ENCODE measurements around the gene LOXL1.

DNA sequence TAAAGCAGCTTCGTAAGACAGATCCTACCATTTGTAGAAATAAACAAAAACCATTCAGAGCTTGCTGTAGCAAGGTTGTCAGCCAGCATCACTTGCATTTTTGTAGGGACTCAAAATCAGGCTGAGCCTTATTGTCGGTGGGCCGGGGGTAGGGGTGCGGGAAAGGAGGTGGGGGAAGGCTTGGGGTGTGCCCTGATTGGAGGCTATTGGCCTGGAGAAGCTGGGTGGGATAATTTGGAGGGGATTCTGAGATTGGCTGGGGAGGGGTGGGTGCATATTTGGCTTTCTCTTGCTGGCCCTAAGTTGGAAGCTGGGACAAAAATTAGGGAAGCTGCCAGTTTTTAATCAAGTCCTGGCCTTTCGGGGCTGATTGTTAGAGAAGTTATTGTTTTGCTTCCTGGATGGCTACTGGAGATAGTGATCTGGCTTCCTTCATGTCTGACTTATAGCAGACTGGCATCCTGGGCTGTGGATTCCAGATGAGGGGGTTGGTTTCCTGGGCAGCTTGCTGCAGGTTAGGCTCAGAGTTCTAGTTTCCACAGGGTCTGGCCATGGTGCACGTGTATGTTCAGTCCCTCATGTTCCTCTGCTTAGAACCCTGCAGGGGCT lies 43.0 kb downstream of the LOXL1 start:
- TF ChIP-seq, protein P1, sequence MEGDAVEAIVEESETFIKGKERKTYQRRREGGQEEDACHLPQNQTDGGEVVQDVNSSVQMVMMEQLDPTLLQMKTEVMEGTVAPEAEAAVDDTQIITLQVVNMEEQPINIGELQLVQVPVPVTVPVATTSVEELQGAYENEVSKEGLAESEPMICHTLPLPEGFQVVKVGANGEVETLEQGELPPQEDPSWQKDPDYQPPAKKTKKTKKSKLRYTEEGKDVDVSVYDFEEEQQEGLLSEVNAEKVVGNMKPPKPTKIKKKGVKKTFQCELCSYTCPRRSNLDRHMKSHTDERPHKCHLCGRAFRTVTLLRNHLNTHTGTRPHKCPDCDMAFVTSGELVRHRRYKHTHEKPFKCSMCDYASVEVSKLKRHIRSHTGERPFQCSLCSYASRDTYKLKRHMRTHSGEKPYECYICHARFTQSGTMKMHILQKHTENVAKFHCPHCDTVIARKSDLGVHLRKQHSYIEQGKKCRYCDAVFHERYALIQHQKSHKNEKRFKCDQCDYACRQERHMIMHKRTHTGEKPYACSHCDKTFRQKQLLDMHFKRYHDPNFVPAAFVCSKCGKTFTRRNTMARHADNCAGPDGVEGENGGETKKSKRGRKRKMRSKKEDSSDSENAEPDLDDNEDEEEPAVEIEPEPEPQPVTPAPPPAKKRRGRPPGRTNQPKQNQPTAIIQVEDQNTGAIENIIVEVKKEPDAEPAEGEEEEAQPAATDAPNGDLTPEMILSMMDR (IDR thresholded peaks at IDR 0.05; ENCODE audit: insufficient read depth, low read depth, low read length), result no peak
- TF ChIP-seq EZH2 (IDR thresholded peaks at IDR 0.05; ENCODE audit: insufficient read depth, low read length), result no peak

All from astrocyte (in vitro differentiated cells and primary cell).